Ectodermal cell (in vitro differentiated cells): ENCODE measurements around the gene SCAMP4.

ENCODE experiments used
- H3K27ac ChIP-seq: 2 replicates; pipeline ENCODE4 v1.7.0; 2013; ENCODE audit warnings: mild to moderate bottlenecking, low read depth, low read length; ENCODE audit not compliant: insufficient read depth, poor library complexity, severe bottlenecking
- H3K27me3 ChIP-seq: 2 replicates; pipeline ENCODE4 v1.7.0; 2013; ENCODE audit warnings: mild to moderate bottlenecking, low read length; ENCODE audit not compliant: insufficient read depth, control insufficient read depth, poor library complexity, severe bottlenecking
- H3K36me3 ChIP-seq: one replicate; pipeline ENCODE4 v1.7.0; 2013; ENCODE audit warnings: low read length; ENCODE audit not compliant: control insufficient read depth, insufficient read depth
- H3K4me1 ChIP-seq: one replicate; pipeline ENCODE4 v1.7.0; 2013; ENCODE audit warnings: low read length; ENCODE audit not compliant: control insufficient read depth, insufficient read depth
- H3K4me3 ChIP-seq: 2 replicates; pipeline ENCODE4 v1.7.0; 2013; ENCODE audit warnings: low read depth, low read length, control low read depth; ENCODE audit not compliant: insufficient read depth
- H3K9me3 ChIP-seq: 2 replicates; pipeline ENCODE4 v1.7.0; 2013; ENCODE audit warnings: mild to moderate bottlenecking, low read length, moderate library complexity; ENCODE audit not compliant: control insufficient read depth
- WGBS, 2 experiments: methylation state at CpG; one replicate each; pipeline ENCODE4 v1.1.7; 2013; ENCODE audit warnings: missing lambda C conversion rate in 2 of 2; 5-methylcytosine and 5-hydroxymethylcytosine counted together

SCAMP4 gene

GRCh38 chr19:1902923-1903322, 2.3 kb upstream of the SCAMP4 start:
- no peaks in the 10 kb centered on the region for H3K27me3 ChIP-seq
- H3K4me1 ChIP-seq: peaks cover 6% of the 10 kb centered on the region
- no peaks in the 10 kb centered on the region for H3K9me3 ChIP-seq
- peaks cover 6% of the 10 kb centered on the region for H3K36me3 ChIP-seq
- H3K27ac ChIP-seq: no peak overlapping the region
- no peak overlapping the region for H3K4me3 ChIP-seq
- 85 to 88% methylated on average over 6 of the region's 6 CpGs for WGBS, 2 experiments

GRCh38 chr19:1904860-1905109, 414 bp upstream of the SCAMP4 start:
- H3K4me3 ChIP-seq: no peak overlapping the region
- 51 to 52% methylated on average over 8 of the region's 8 CpGs for whole genome bisulfite sequencing, 2 experiments
- H3K27me3 ChIP-seq: no peaks in the 10 kb centered on the region
- H3K36me3 ChIP-seq: peaks cover 7% of the 10 kb centered on the region
- no peaks in the 10 kb centered on the region for H3K9me3 ChIP-seq
- peak overlapping the region; percentile 76 for H3K27ac ChIP-seq
- H3K4me1 ChIP-seq: peaks cover 6% of the 10 kb centered on the region

- WGBS, 2 experiments: 87 to 89% methylated on average over 15 of the region's 15 CpGs
- Histone ChIP-seq H3K4me1 (peaks cover 6% of the 10 kb centered on the region), H3K27me3 (no peaks in the 10 kb centered on the region), H3K9me3 (no peaks in the 10 kb centered on the region), H3K36me3 (peaks cover 7% of the 10 kb centered on the region), H3K27ac (peak overlapping the region; percentile 36), H3K4me3 (peak overlapping the region; percentile 60)
Observed at GRCh38 chr19:1905863-1906375, 720 bp downstream of the SCAMP4 start.

GRCh38 chr19:1906985-1907562, 1.9 kb downstream of the SCAMP4 start:
- peaks cover 9% of the 10 kb centered on the region for H3K36me3 ChIP-seq
- H3K9me3 ChIP-seq: no peaks in the 10 kb centered on the region
- H3K27me3 ChIP-seq: no peaks in the 10 kb centered on the region
- peaks cover 6% of the 10 kb centered on the region for H3K4me1 ChIP-seq
- WGBS, 2 experiments: 87 to 90% methylated on average over 10 of the region's 10 CpGs
- H3K27ac ChIP-seq: no peak overlapping the region
- no peak overlapping the region for H3K4me3 ChIP-seq

- 94 to 95% methylated on average over 43 of the region's 43 CpGs for WGBS, 2 experiments
- peaks cover 12% of the 10 kb centered on the region for H3K36me3 ChIP-seq
- no peak overlapping the region for H3K27ac ChIP-seq
- peaks cover 6% of the 10 kb centered on the region for H3K4me1 ChIP-seq
- H3K27me3 ChIP-seq: no peaks in the 10 kb centered on the region
- no peak overlapping the region for H3K4me3 ChIP-seq
- H3K9me3 ChIP-seq: no peaks in the 10 kb centered on the region
Observed at GRCh38 chr19:1907563-1908363, 2.6 kb downstream of the SCAMP4 start.

GRCh38 chr19:1908364-1908678, 3.1 kb downstream of the SCAMP4 start:
- Histone ChIP-seq H3K4me3 (no peak overlapping the region), H3K27ac (no peak overlapping the region), H3K36me3 (peaks cover 18% of the 10 kb centered on the region), H3K27me3 (no peaks in the 10 kb centered on the region), H3K4me1 (peaks cover 6% of the 10 kb centered on the region), H3K9me3 (no peaks in the 10 kb centered on the region)
- WGBS, 2 experiments: 97% methylated on average over 13 of the region's 13 CpGs

- no peaks in the 10 kb centered on the region for H3K27me3 ChIP-seq
- H3K27ac ChIP-seq: no peak overlapping the region
- WGBS, 2 experiments: 93 to 94% methylated on average over 10 of the region's 10 CpGs
- H3K36me3 ChIP-seq: peaks cover 19% of the 10 kb centered on the region
- H3K4me3 ChIP-seq: no peak overlapping the region
- H3K4me1 ChIP-seq: no peaks in the 10 kb centered on the region
- H3K9me3 ChIP-seq: no peaks in the 10 kb centered on the region
Observed at GRCh38 chr19:1909761-1910080, 4.5 kb downstream of the SCAMP4 start.

GRCh38 chr19:1910177-1910576, 5.0 kb downstream of the SCAMP4 start:
- WGBS, 2 experiments: 96 to 97% methylated on average over 10 of the region's 10 CpGs
- H3K4me3 ChIP-seq: no peak overlapping the region
- H3K36me3 ChIP-seq: peaks cover 23% of the 10 kb centered on the region
- no peak overlapping the region for H3K27ac ChIP-seq
- no peaks in the 10 kb centered on the region for H3K4me1 ChIP-seq
- no peaks in the 10 kb centered on the region for H3K27me3 ChIP-seq
- no peaks in the 10 kb centered on the region for H3K9me3 ChIP-seq

GRCh38 chr19:1911098-1911497, 5.9 kb downstream of the SCAMP4 start:
- H3K27me3 ChIP-seq: no peaks in the 10 kb centered on the region
- H3K27ac ChIP-seq: no peak overlapping the region
- 91 to 92% methylated on average over 13 of the region's 13 CpGs for WGBS, 2 experiments
- H3K4me3 ChIP-seq: no peak overlapping the region
- no peaks in the 10 kb centered on the region for H3K9me3 ChIP-seq
- peaks cover 25% of the 10 kb centered on the region for H3K36me3 ChIP-seq
- no peaks in the 10 kb centered on the region for H3K4me1 ChIP-seq

- peaks cover 25% of the 10 kb centered on the region for H3K36me3 ChIP-seq
- no peaks in the 10 kb centered on the region for H3K27me3 ChIP-seq
- H3K27ac ChIP-seq: no peak overlapping the region
- WGBS, 2 experiments: 96 to 97% methylated on average over 37 of the region's 37 CpGs
- no peaks in the 10 kb centered on the region for H3K4me1 ChIP-seq
- no peaks in the 10 kb centered on the region for H3K9me3 ChIP-seq
- no peak overlapping the region for H3K4me3 ChIP-seq
Observed at GRCh38 chr19:1911995-1912394, 6.8 kb downstream of the SCAMP4 start.
